ENCODE measurements around the gene CMKLR1.

Gene CMKLR1

DNA sequence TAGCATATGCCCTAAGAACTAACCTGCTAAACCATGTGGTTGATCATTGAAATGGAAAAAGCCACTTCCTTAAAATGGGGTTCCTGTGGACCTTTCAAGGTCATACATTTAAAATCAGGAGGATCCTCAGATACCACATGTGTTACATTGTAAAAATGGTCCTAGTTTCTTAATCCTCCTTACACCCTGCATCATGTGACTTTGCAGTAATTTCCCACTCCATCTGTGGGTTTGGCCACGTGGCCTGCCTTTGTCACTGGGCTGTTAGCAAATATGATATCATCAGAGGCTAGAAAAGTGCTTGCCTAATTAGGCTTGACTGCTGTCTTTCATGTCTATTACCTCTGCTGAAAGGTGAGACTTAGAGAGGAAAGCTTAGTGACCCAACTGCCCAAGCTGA lies 70.7 kb downstream of the CMKLR1 start:
- Histone ChIP-seq H3K4me1 (ENCODE audit: control insufficient read depth in 1 of 2, insufficient read depth in 2 of 2, low read length in 2 of 2) (no peaks in the 10 kb centered on the region), H3K9ac (ENCODE audit: low read depth in 1 of 2, low read length in 2 of 2) (no peak overlapping the region), H3K4me3 (ENCODE audit: low read depth in 1 of 2, low read length in 2 of 2) (no peak overlapping the region), H3K27ac (ENCODE audit: low read depth, low read length) (no peak overlapping the region), H3K36me3 (ENCODE audit: control insufficient read depth in 1 of 2, insufficient read depth in 2 of 2, low read length in 2 of 2) (no peaks in the 10 kb centered on the region), H3K9me3 (ENCODE audit: control insufficient read depth in 1 of 2, low read length in 2 of 2) (no peaks in the 10 kb centered on the region), H3K27me3 (ENCODE audit: control insufficient read depth in 1 of 2, insufficient read depth in 2 of 2, low read length in 2 of 2) (no peaks in the 10 kb centered on the region)

DNA sequence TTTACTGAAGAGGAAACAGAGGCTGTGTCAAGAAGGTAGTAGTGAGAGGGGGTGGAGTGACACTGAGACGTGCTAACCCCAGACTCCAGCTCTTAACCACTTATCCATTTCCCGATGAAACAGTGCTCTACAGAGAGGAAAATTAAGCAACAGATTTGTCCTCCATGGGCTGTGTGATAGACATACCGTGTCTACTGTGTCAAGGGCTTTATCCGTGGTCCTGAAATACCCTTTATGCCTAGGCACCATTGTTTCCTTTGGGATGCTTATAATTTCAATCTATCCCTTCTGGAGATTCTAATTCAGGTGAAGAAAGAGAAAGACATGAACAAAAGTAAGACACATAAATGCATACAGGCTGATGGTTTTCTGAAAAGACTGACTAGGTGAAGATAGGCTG lies 71.7 kb downstream of the CMKLR1 start:
- H3K36me3 ChIP-seq (ENCODE audit: control insufficient read depth in 1 of 2, insufficient read depth in 2 of 2, low read length in 2 of 2): no peaks in the 10 kb centered on the region
- H3K27me3 ChIP-seq (ENCODE audit: control insufficient read depth in 1 of 2, insufficient read depth in 2 of 2, low read length in 2 of 2): no peaks in the 10 kb centered on the region
- H3K4me1 ChIP-seq (ENCODE audit: control insufficient read depth in 1 of 2, insufficient read depth in 2 of 2, low read length in 2 of 2): no peaks in the 10 kb centered on the region
- H3K27ac ChIP-seq (ENCODE audit: low read depth, low read length): no peak overlapping the region
- no peak overlapping the region for H3K9ac ChIP-seq (ENCODE audit: low read depth in 1 of 2, low read length in 2 of 2)
- H3K9me3 ChIP-seq (ENCODE audit: control insufficient read depth in 1 of 2, low read length in 2 of 2): no peaks in the 10 kb centered on the region
- H3K4me3 ChIP-seq (ENCODE audit: low read depth in 1 of 2, low read length in 2 of 2): no peak overlapping the region

DNA sequence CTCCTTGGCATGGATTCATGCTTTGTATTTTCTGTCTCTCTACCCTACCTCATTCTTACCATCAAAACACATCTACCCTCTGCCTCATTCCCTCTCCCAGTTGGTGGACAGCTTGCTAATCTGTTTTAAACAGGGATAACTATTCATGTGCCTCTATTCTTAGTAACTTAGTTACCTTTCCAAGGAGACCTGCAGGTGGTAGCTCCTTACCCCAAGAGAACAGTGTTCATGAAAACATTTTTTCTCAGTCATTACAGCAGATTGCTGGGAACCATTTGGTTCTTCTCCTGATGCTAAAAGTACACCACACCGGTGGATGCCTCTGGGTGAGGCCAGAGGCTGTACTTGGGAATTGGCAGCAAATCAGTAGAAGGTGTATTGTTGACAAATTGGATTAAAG lies 73.0 kb downstream of the CMKLR1 start:
- H3K27ac ChIP-seq (ENCODE audit: low read depth, low read length): no peak overlapping the region
- no peaks in the 10 kb centered on the region for H3K4me1 ChIP-seq (ENCODE audit: control insufficient read depth in 1 of 2, insufficient read depth in 2 of 2, low read length in 2 of 2)
- no peaks in the 10 kb centered on the region for H3K36me3 ChIP-seq (ENCODE audit: control insufficient read depth in 1 of 2, insufficient read depth in 2 of 2, low read length in 2 of 2)
- H3K4me3 ChIP-seq (ENCODE audit: low read depth in 1 of 2, low read length in 2 of 2): no peak overlapping the region
- no peaks in the 10 kb centered on the region for H3K9me3 ChIP-seq (ENCODE audit: control insufficient read depth in 1 of 2, low read length in 2 of 2)
- H3K9ac ChIP-seq (ENCODE audit: low read depth in 1 of 2, low read length in 2 of 2): no peak overlapping the region
- H3K27me3 ChIP-seq (ENCODE audit: control insufficient read depth in 1 of 2, insufficient read depth in 2 of 2, low read length in 2 of 2): no peaks in the 10 kb centered on the region

DNA sequence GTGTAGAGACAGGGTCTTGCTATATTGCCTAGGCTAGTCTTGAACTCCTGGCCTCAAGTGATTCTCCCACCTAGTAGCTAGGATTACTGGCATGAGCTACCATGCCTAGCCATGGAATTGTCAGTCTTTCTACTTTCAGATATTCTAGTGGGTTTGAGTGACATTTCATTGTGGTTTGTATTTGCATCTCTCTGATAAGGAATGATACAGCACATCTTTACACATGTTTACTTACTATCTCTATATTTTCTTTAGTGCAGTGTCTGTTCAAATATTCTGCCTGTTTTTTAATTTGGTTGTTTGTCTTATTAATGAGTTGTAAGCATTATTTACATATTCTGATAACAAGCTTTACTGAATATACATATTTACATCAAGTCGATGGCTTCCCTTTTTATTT lies 73.6 kb downstream of the CMKLR1 start:
- Histone ChIP-seq H3K4me3 (ENCODE audit: low read depth in 1 of 2, low read length in 2 of 2) (no peak overlapping the region), H3K27ac (ENCODE audit: low read depth, low read length) (no peak overlapping the region), H3K36me3 (ENCODE audit: control insufficient read depth in 1 of 2, insufficient read depth in 2 of 2, low read length in 2 of 2) (no peaks in the 10 kb centered on the region), H3K4me1 (ENCODE audit: control insufficient read depth in 1 of 2, insufficient read depth in 2 of 2, low read length in 2 of 2) (no peaks in the 10 kb centered on the region), H3K9me3 (ENCODE audit: control insufficient read depth in 1 of 2, low read length in 2 of 2) (peaks cover 0 to 6% of the 10 kb centered on the region in 2 donors), H3K9ac (ENCODE audit: low read depth in 1 of 2, low read length in 2 of 2) (no peak overlapping the region), H3K27me3 (ENCODE audit: control insufficient read depth in 1 of 2, insufficient read depth in 2 of 2, low read length in 2 of 2) (no peaks in the 10 kb centered on the region)

DNA sequence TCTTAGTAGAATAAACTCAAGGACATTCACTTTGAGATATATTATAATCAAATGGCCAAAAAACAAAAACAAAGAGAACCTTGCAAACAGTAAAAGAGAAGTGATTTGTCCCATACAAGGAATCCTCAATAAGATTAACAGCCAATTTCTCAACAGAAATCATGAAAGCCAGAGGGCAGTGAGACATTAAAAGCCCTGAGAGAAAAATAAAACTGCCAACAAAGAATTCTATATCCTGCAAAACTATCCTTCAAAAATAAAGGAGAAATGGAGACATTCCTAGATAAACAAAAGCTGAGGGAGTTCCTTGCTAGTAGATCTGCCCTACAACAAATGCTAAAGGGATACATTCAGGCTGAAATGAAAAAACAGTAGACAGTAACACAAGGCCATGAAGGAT lies 78.1 kb downstream of the CMKLR1 start:
- peaks cover 3 to 14% of the 10 kb centered on the region in 2 donors for H3K9me3 ChIP-seq (ENCODE audit: control insufficient read depth in 1 of 2, low read length in 2 of 2)
- no peaks in the 10 kb centered on the region for H3K27me3 ChIP-seq (ENCODE audit: control insufficient read depth in 1 of 2, insufficient read depth in 2 of 2, low read length in 2 of 2)
- H3K9ac ChIP-seq (ENCODE audit: low read depth in 1 of 2, low read length in 2 of 2): no peak overlapping the region
- no peaks in the 10 kb centered on the region for H3K4me1 ChIP-seq (ENCODE audit: control insufficient read depth in 1 of 2, insufficient read depth in 2 of 2, low read length in 2 of 2)
- no peak overlapping the region for H3K4me3 ChIP-seq (ENCODE audit: low read depth in 1 of 2, low read length in 2 of 2)
- H3K36me3 ChIP-seq (ENCODE audit: control insufficient read depth in 1 of 2, insufficient read depth in 2 of 2, low read length in 2 of 2): no peaks in the 10 kb centered on the region
- no peak overlapping the region for H3K27ac ChIP-seq (ENCODE audit: low read depth, low read length)

DNA sequence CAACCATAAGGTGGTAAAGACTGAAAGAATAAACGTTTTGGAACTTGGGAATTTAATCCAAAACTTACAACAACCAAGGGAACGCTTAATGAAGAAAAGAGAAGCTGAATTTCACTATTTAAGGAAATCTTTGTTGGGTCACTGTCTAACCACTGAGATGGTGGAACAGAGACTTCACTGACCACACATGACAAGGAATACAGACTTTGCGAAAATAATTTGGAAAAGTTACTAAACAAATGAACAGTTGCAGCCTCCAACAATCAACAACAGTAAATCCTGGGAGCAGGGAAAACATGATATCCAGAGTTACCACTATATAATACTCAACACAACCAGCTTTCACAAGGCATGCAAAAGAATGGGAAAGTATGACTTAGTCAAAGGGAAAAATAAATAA lies 79.1 kb downstream of the CMKLR1 start:
- Histone ChIP-seq H3K27ac (ENCODE audit: low read depth, low read length) (no peak overlapping the region), H3K36me3 (ENCODE audit: control insufficient read depth in 1 of 2, insufficient read depth in 2 of 2, low read length in 2 of 2) (no peaks in the 10 kb centered on the region), H3K4me3 (ENCODE audit: low read depth in 1 of 2, low read length in 2 of 2) (no peak overlapping the region), H3K27me3 (ENCODE audit: control insufficient read depth in 1 of 2, insufficient read depth in 2 of 2, low read length in 2 of 2) (no peaks in the 10 kb centered on the region), H3K9ac (ENCODE audit: low read depth in 1 of 2, low read length in 2 of 2) (no peak overlapping the region), H3K4me1 (ENCODE audit: control insufficient read depth in 1 of 2, insufficient read depth in 2 of 2, low read length in 2 of 2) (no peaks in the 10 kb centered on the region), H3K9me3 (ENCODE audit: control insufficient read depth in 1 of 2, low read length in 2 of 2) (peaks cover 3 to 14% of the 10 kb centered on the region in 2 donors)

DNA sequence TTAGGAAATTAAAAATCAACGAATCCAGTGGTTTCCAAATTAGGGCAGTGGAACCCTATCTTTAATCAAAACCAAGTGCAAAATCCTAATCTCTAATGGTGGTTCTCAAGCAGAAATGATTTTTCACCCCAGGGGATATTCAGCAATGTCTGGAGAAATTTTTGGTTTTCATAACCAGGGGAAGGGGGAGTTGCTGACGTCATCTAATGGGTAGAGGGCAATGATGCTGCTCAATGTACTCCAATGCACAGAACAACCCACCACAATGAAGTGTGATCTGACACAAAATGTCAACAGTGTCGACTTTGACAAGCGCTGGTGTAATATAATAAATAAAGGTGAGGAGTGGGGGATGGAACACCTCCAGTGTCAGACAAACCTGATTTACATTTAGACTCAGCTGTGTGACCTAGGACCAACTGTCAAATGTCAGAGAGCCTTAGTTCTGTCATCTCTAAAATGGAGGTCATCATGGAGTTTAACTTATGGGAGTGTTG lies 81.5 kb downstream of the CMKLR1 start:
- Histone ChIP-seq H3K4me1 (ENCODE audit: control insufficient read depth in 1 of 2, insufficient read depth in 2 of 2, low read length in 2 of 2) (no peaks in the 10 kb centered on the region), H3K36me3 (ENCODE audit: control insufficient read depth in 1 of 2, insufficient read depth in 2 of 2, low read length in 2 of 2) (no peaks in the 10 kb centered on the region), H3K4me3 (ENCODE audit: low read depth in 1 of 2, low read length in 2 of 2) (no peak overlapping the region), H3K27ac (ENCODE audit: low read depth, low read length) (no peak overlapping the region), H3K9me3 (ENCODE audit: control insufficient read depth in 1 of 2, low read length in 2 of 2) (peaks cover 3 to 14% of the 10 kb centered on the region in 2 donors), H3K9ac (ENCODE audit: low read depth in 1 of 2, low read length in 2 of 2) (no peak overlapping the region), H3K27me3 (ENCODE audit: control insufficient read depth in 1 of 2, insufficient read depth in 2 of 2, low read length in 2 of 2) (no peaks in the 10 kb centered on the region)

DNA sequence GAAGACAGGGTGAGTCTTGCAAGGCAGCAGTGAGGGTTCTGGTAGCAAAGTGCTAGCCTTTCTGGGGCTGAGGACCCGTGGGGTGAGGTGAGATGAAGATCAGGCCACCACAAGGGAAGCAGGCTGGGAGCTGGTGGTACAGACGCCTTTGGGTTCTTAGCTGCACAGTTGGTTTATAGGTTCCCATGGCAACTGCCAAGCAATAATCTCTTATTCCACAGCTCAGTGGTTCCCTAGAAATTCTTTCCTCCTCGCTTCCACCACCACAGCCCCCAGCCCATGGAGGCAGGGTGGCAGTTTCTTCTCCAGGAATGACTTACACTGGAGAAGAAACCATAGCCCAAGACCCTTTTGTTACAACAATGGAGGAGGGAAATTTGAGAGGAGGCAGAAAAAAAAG lies 82.1 kb downstream of the CMKLR1 start:
- Histone ChIP-seq H3K27ac (ENCODE audit: low read depth, low read length) (no peak overlapping the region), H3K4me3 (ENCODE audit: low read depth in 1 of 2, low read length in 2 of 2) (no peak overlapping the region), H3K9me3 (ENCODE audit: control insufficient read depth in 1 of 2, low read length in 2 of 2) (peaks cover 3 to 14% of the 10 kb centered on the region in 2 donors), H3K36me3 (ENCODE audit: control insufficient read depth in 1 of 2, insufficient read depth in 2 of 2, low read length in 2 of 2) (no peaks in the 10 kb centered on the region), H3K4me1 (ENCODE audit: control insufficient read depth in 1 of 2, insufficient read depth in 2 of 2, low read length in 2 of 2) (no peaks in the 10 kb centered on the region), H3K9ac (ENCODE audit: low read depth in 1 of 2, low read length in 2 of 2) (no peak overlapping the region), H3K27me3 (ENCODE audit: control insufficient read depth in 1 of 2, insufficient read depth in 2 of 2, low read length in 2 of 2) (no peaks in the 10 kb centered on the region)

DNA sequence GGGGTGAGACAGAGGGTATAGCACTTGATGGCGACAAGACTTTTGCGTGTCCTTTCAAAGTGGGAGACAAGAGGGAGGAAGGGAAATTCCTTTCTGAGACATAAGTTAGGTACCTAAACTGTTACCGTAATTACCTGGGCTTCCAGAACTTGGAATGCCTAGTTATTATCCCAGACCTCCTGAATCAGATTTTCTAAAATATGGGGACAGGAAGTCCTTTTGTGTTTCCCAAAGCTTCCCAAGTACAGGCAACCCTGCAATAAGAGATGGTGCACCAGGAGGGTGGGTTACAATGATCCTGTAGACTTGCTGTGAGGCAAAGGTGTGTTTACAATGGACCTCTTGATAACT lies 83.9 kb downstream of the CMKLR1 start:
- H3K4me3 ChIP-seq (ENCODE audit: low read depth in 1 of 2, low read length in 2 of 2): no peak overlapping the region
- no peak overlapping the region for H3K27ac ChIP-seq (ENCODE audit: low read depth, low read length)
- no peaks in the 10 kb centered on the region for H3K4me1 ChIP-seq (ENCODE audit: control insufficient read depth in 1 of 2, insufficient read depth in 2 of 2, low read length in 2 of 2)
- H3K9ac ChIP-seq (ENCODE audit: low read depth in 1 of 2, low read length in 2 of 2): no peak overlapping the region
- H3K36me3 ChIP-seq (ENCODE audit: control insufficient read depth in 1 of 2, insufficient read depth in 2 of 2, low read length in 2 of 2): no peaks in the 10 kb centered on the region
- peaks cover 3 to 5% of the 10 kb centered on the region in 2 donors for H3K9me3 ChIP-seq (ENCODE audit: control insufficient read depth in 1 of 2, low read length in 2 of 2)
- no peaks in the 10 kb centered on the region for H3K27me3 ChIP-seq (ENCODE audit: control insufficient read depth in 1 of 2, insufficient read depth in 2 of 2, low read length in 2 of 2)

DNA sequence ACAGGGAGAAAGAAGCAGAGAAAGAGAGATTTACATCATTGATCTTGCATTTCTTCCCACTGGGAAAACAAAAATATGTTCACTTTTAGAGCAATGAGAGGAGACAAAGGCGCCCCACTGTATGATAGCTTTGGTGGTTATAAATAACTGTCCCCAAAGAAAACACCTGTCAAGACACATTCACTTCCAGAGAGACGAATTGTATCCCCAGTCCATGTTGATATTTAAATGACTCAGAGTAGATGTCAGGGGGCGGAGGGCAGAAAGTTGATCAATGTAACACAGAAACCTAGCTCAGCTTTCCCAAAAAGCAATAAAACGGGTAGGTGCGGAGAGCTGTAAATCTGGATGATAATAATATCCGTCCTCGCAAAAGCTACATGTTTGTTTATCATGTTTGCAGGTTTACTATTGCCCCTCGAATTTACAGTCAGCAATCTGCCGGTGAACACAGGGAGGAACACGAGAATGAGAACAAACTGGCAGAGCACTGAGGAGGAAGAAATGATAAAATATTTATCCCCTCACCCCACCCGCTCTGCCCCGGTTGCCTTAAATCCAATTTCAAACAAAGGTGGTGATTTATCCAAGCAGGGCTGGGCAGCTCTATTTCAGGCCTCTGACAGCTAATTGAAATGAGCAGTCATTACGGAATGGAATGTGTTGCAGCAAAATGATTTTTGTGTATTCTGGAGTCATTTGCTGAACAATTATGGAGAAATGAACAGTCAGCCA lies 84.4 kb downstream of the CMKLR1 start:
- H3K9ac ChIP-seq (ENCODE audit: low read depth in 1 of 2, low read length in 2 of 2): no peak overlapping the region
- no peaks in the 10 kb centered on the region for H3K36me3 ChIP-seq (ENCODE audit: control insufficient read depth in 1 of 2, insufficient read depth in 2 of 2, low read length in 2 of 2)
- no peaks in the 10 kb centered on the region for H3K9me3 ChIP-seq (ENCODE audit: control insufficient read depth in 1 of 2, low read length in 2 of 2)
- H3K27me3 ChIP-seq (ENCODE audit: control insufficient read depth in 1 of 2, insufficient read depth in 2 of 2, low read length in 2 of 2): no peaks in the 10 kb centered on the region
- no peak overlapping the region for H3K4me3 ChIP-seq (ENCODE audit: low read depth in 1 of 2, low read length in 2 of 2)
- no peak overlapping the region for H3K27ac ChIP-seq (ENCODE audit: low read depth, low read length)
- H3K4me1 ChIP-seq (ENCODE audit: control insufficient read depth in 1 of 2, insufficient read depth in 2 of 2, low read length in 2 of 2): no peaks in the 10 kb centered on the region

Measured in duodenal mucosa (tissue), 2 donors.